BJ (cell line): ENCODE data around the gene TLE2. TPM values are rescaled to one million over a fixed set of nuclear protein-coding genes. Genes with fewer than 3 reads are reported as not detected.

Experiments used
- CTCF ChIA-PET: fragments of 350-600 bp; formaldehyde crosslinking; extraction: SDS; loops from one replicate; lab custom pipeline; 2021; ENCODE audit warnings: antibody characterized with exemption, inconsistent platforms; lab: Yijun Ruan, JAX
- POLR2A ChIA-PET: fragments of 300-600 bp; sonication (Branson Sonifier 250); formaldehyde crosslinking; extraction: SDS; loops from one replicate; lab custom pipeline; 2021; ENCODE audit warnings: antibody characterized with exemption; lab: Charles Lee
- DNase-seq: peaks from one replicate; pipeline ENCODE4 v3.0.0-alpha.2; 2011; ENCODE audit warnings: low read depth
- H3K27me3 ChIP-seq: 2 replicates; pipeline ENCODE4 v1.6.0; 2011; ENCODE audit warnings: low read length; ENCODE audit not compliant: control insufficient read depth, insufficient read depth
- H3K36me3 ChIP-seq: 2 replicates; pipeline ENCODE4 v1.5.1; 2011; ENCODE audit warnings: low read length; ENCODE audit not compliant: control insufficient read depth, insufficient read depth
- H3K4me3 ChIP-seq: 2 replicates; pipeline ENCODE4 v1.5.1; 2011; ENCODE audit warnings: low read depth, mild to moderate bottlenecking, control low read depth, low read length
- polyA plus RNA-seq: library from polyadenylated mRNA; depleted of rRNA; stranded (reverse); fragments of >200 nt; gene quantifications from 2 replicates; pipeline ENCODE4 v1.2.3, GENCODE V29; 2011
- TF ChIP-seq, protein P1 (sequence below): IDR thresholded peaks from 2 replicates; pipeline ENCODE4 v1.5.1; 2011; ENCODE audit warnings: low read depth, mild to moderate bottlenecking, control low read depth, inconsistent platforms, low read length, moderate library complexity; ENCODE audit not compliant: insufficient read depth

The TLE2 gene
- polyA plus RNA-seq, 1 experiment, result 1.0 TPM

DNA sequence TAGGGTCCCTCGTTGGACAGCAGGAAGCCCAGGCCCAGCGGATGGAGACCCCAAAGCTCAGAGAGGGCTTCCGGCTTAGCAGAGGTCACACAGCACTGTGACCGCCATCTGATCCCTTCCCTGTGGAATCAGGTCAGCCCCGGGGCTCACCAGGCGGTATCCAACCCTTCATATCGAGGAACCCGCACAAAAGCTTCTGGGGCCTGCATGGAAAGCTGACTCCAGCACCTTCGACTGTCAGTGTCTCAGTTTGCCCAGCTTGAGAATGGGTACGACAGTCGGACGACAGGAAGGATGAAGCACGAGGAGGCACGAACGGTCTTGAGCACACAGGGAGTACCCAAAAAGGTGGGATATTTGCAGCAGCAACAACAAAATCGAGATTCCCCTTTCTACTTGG lies 30.6 kb upstream of the TLE2 start:
- H3K36me3 ChIP-seq, result peaks cover 36% of the 10 kb centered on the region
- CTCF ChIA-PET, result interaction anchor here (1.4 to 1.9 kb wide), 2 partner anchors 8 to 49 kb away, joined by 3 to 7 read pairs; no protein-coding TSS in a partner anchor
- no peak for DNase-seq
- POLR2A ChIA-PET, result no interaction called here
- TF ChIP-seq, protein P1, sequence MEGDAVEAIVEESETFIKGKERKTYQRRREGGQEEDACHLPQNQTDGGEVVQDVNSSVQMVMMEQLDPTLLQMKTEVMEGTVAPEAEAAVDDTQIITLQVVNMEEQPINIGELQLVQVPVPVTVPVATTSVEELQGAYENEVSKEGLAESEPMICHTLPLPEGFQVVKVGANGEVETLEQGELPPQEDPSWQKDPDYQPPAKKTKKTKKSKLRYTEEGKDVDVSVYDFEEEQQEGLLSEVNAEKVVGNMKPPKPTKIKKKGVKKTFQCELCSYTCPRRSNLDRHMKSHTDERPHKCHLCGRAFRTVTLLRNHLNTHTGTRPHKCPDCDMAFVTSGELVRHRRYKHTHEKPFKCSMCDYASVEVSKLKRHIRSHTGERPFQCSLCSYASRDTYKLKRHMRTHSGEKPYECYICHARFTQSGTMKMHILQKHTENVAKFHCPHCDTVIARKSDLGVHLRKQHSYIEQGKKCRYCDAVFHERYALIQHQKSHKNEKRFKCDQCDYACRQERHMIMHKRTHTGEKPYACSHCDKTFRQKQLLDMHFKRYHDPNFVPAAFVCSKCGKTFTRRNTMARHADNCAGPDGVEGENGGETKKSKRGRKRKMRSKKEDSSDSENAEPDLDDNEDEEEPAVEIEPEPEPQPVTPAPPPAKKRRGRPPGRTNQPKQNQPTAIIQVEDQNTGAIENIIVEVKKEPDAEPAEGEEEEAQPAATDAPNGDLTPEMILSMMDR, result no peak
- no peaks in the 10 kb centered on the region for H3K27me3 ChIP-seq
- no peak overlapping the region for H3K4me3 ChIP-seq

DNA sequence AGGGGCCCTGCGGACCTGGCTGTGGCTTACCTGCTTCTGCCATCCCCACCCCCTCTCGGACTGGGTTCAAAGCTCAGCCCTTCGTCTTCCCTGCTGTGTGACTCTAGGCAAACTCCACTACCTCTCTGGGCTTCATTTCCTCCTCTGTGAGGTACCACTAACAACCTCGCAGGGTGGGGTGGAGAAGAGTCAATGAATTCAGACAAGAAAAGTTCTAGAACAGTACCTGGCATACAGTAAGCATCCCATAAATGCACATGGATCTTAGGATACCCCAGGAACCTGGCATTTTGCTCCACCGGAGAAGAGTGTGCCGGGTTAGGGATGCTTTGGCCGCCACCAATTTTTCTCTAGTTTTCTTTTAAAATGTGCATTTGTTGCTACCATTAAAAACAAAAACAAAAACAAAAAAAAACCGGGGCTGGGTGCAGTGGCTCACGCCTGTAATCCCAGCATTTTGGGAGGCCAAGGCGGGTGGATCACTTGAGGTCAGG lies 29.8 kb upstream of the TLE2 start:
- POLR2A ChIA-PET, result no interaction called here
- H3K36me3 ChIP-seq, result peaks cover 40% of the 10 kb centered on the region

DNA sequence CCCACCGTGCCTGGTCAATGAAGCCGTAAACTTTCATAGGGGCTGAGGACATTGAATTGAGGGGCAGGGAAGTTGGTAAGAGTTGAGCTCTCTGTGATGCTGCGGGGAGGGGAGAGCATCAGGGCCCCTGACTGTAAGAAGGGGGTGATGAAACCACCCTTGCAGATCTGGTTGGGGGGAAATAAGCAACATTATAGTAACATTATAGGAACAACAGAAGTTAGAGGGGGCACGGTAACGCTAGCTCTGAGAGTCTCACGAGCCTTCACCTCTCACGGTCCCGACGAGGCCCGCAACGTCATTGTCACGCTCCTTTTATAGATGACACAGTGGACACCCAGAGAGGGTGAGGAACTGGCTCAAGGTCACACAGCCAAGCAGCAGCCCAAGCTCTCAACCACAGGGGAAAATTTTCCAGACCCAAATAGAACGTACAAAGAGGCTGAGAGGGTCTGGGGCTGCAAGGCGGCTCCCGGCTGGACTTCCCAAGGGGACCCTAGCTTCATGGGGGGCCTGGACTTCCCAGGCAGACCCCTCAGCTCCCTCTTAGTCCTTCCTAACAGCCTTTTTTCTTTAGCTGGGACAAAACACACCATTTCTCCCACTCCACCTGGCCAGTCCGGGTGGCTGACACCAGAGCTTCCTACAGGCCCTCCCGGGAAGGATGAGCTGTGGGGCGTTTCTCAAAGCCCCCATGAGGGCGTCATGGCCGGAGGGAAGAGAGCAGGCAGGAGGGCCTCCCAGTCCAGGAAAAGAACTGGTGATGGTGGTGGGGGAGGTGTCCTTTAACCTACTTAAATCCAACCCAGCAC lies 29.1 kb upstream of the TLE2 start:
- no peak for DNase-seq
- ChIA-PET CTCF (interaction anchor here (1.5 kb wide), 1 partner anchor 17 kb away, joined by 3 read pairs; no protein-coding TSS in a partner anchor), POLR2A (no interaction called here)
- TF ChIP-seq, protein P1, result no peak
- Histone ChIP-seq H3K27me3 (no peaks in the 10 kb centered on the region), H3K4me3 (no peak overlapping the region), H3K36me3 (peaks cover 45% of the 10 kb centered on the region)

More for the DNA sequence above, 29.8 kb upstream of the TLE2 start:
- CTCF ChIA-PET, result interaction anchor here (0.7 kb wide), 1 partner anchor 28 kb away, joined by 3 read pairs; no protein-coding TSS in a partner anchor
- no peak overlapping the region for H3K4me3 ChIP-seq
- H3K27me3 ChIP-seq, result no peaks in the 10 kb centered on the region
- TF ChIP-seq, protein P1, result no peak
- DNase-seq, result no peak

DNA sequence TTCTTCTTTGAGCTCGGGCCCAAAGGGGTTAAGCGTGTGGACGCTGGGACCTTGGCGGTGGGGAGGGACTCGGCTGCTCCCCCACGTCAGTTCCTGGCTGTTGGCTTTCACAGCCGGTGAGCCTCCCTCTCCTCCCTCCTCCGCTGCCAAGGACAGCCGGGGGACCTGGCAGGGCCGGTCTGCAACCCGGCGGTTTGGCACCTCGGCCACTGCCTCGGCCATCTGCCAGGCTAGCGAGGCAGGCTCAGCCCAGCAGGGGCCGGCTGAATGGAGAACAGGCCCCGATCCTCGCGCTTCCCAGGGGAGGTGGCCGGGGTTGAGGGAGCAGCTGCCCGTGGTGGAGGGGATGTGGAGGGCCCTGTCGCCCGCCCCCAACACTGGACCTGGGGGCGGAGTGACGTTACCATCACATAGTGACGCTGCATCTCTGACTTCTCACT lies 28.2 kb upstream of the TLE2 start:
- H3K27me3 ChIP-seq, result no peaks in the 10 kb centered on the region
- H3K36me3 ChIP-seq, result peaks cover 45% of the 10 kb centered on the region
- no peak overlapping the region for H3K4me3 ChIP-seq
- DNase-seq, result no peak
- TF ChIP-seq, protein P1, result no peak
- ChIA-PET CTCF (interaction anchor here (0.8 to 1.5 kb wide), 2 partner anchors 18 to 19 kb away, joined by 3 read pairs; no protein-coding TSS in a partner anchor), POLR2A (no interaction called here)

DNA sequence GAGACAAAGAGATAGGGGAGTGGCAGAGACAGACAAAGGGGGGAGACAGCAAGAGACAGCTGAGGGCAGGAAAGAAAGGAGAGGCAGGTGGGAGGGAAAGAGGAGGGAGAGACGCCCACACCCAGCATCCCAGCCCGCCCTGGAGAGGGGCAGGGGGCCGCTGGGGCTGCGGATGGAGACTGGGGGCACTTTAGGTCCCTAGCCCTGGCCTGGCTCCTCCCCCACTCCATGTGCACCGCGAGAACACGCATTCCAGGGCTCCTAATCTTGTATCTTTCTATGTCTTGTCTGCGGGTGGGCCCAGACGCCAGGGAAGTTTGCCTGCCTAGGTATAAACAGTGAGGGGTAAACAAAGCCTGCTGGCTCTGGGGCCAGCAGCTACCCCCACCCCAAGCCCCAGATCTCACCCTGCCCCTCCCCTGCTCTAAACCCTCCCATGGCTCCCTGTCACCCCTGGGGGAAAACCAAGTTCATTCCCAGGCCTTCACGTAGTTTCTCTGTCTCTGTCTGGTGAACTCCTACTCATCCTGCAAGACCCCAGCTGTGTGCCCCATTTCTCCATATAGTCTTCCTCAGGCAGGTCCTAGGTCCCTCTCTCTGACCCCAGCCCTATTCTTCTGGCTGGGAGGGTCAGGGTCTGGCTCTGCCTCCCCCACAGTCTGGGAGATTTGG lies 27.5 kb upstream of the TLE2 start:
- Histone ChIP-seq H3K36me3 (peaks cover 45% of the 10 kb centered on the region), H3K4me3 (no peak overlapping the region), H3K27me3 (no peaks in the 10 kb centered on the region)
- TF ChIP-seq, protein P1, result no peak
- ChIA-PET POLR2A (no interaction called here), CTCF (no interaction called here)
- no peak for DNase-seq
